ENCODE data around the gene FLRT1. TPM values are rescaled to one million over a fixed set of nuclear protein-coding genes. Genes with fewer than 3 reads are reported as not detected.

The FLRT1 gene
- total RNA-seq, 1 donor: under 0.01 TPM

DNA sequence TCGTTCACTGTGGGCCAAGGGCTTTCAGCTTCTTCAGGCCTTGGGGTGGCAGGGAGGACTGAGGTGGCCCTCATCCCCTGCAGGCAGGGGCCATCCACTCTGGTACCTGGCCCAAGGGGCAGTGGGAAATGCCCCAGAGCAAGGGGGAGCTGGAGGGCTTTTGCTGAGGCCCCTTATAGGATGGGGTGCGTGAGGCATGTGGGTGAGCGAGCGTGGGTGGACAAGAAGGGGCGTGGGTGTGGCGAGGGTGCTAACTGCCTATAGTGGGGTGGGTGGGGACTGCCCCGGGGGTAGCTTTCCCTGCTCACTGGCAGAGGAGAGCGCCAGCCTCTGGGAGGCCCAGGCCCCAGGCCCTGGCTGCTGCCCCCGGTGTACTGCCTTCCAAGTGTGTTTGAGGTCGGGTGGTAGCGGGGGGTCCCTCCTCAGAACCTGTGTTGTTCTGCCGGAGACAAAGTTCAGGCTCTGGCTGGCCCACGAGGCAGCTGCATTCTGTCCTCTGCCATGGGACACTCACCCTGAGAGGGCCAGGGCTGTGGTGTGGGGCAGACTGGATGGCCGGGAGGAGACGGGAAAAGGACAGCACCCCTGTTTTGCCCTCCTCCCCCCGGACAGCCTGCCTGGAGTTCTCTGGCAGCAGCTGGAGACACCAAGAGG, 3.4 kb downstream of the FLRT1 start:
- no peaks in the 10 kb centered on the region for H3K36me3 ChIP-seq (ENCODE audit: insufficient read depth, low read length)
- no peak overlapping the region for H2AFZ ChIP-seq (ENCODE audit: low read length)
- peaks cover 25% of the 10 kb centered on the region for H4K20me1 ChIP-seq (ENCODE audit: insufficient read depth, low read length)
- H3K27ac ChIP-seq (ENCODE audit: low read depth, low read length): no peak overlapping the region
- TF ChIP-seq, protein P1, sequence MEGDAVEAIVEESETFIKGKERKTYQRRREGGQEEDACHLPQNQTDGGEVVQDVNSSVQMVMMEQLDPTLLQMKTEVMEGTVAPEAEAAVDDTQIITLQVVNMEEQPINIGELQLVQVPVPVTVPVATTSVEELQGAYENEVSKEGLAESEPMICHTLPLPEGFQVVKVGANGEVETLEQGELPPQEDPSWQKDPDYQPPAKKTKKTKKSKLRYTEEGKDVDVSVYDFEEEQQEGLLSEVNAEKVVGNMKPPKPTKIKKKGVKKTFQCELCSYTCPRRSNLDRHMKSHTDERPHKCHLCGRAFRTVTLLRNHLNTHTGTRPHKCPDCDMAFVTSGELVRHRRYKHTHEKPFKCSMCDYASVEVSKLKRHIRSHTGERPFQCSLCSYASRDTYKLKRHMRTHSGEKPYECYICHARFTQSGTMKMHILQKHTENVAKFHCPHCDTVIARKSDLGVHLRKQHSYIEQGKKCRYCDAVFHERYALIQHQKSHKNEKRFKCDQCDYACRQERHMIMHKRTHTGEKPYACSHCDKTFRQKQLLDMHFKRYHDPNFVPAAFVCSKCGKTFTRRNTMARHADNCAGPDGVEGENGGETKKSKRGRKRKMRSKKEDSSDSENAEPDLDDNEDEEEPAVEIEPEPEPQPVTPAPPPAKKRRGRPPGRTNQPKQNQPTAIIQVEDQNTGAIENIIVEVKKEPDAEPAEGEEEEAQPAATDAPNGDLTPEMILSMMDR (IDR thresholded peaks at IDR 0.05; ENCODE audit: extremely low read depth, low read depth, low read length): no peak
- no peaks in the 10 kb centered on the region for H3K79me2 ChIP-seq (ENCODE audit: insufficient read depth, low read length)
- no peaks in the 10 kb centered on the region for H3K4me1 ChIP-seq (ENCODE audit: insufficient read depth, low read length)
- H3K9me3 ChIP-seq (ENCODE audit: low read depth, low read length): no peaks in the 10 kb centered on the region
- H3K4me3 ChIP-seq (ENCODE audit: insufficient read depth, low read length): no peak overlapping the region
- no peak for DNase-seq (ENCODE audit: insufficient read length, low spot score, missing footprints)
- H3K27me3 ChIP-seq (ENCODE audit: insufficient read depth, low read length): peaks cover 17% of the 10 kb centered on the region
- H3K4me2 ChIP-seq (ENCODE audit: insufficient read depth, low read length): no peak overlapping the region

DNA sequence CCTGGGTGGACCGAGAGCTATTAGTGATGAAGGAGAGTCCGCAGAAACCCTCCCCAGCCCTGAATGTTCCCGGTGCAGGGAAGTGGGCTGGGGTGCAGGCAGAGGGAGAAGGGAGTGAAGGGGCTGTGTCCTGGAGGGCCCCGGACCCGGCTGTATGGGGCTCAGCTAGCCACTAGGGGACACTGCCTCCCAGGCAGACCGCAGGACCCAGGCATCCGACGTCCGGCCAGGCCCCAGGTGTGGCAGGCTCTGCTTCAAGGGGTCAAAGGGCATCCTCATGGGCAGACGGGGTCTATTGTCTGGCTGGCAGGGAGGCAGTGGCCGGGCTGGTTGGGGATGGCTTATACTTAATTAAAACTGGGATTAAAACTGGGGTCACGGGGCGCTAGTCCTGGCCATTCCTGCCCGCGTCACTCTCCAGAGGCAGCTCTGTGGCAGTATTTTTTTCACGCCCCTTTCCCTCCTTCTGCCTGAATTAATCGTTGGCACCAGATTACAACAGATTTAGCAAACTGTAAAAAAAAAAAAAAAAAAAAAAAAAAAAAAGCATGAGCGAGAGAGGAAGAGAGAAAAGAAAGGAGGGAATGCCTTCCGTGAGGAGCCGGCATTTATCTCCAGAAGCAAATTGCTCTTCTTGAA, 5.1 kb downstream of the FLRT1 start:
- no peak overlapping the region for H2AFZ ChIP-seq (ENCODE audit: low read length)
- no peaks in the 10 kb centered on the region for H3K79me2 ChIP-seq (ENCODE audit: insufficient read depth, low read length)
- peaks cover 5% of the 10 kb centered on the region for H3K27me3 ChIP-seq (ENCODE audit: insufficient read depth, low read length)
- H3K4me3 ChIP-seq (ENCODE audit: insufficient read depth, low read length): no peak overlapping the region
- no peaks in the 10 kb centered on the region for H3K36me3 ChIP-seq (ENCODE audit: insufficient read depth, low read length)
- no peaks in the 10 kb centered on the region for H3K4me1 ChIP-seq (ENCODE audit: insufficient read depth, low read length)
- TF ChIP-seq, protein P1 (IDR thresholded peaks at IDR 0.05; ENCODE audit: extremely low read depth, low read depth, low read length): peak; percentile 28
- H3K9me3 ChIP-seq (ENCODE audit: low read depth, low read length): no peaks in the 10 kb centered on the region
- H4K20me1 ChIP-seq (ENCODE audit: insufficient read depth, low read length): peaks cover 15% of the 10 kb centered on the region
- DNase-seq (ENCODE audit: insufficient read length, low spot score, missing footprints): peak; percentile 93
- H3K4me2 ChIP-seq (ENCODE audit: insufficient read depth, low read length): no peak overlapping the region
- H3K27ac ChIP-seq (ENCODE audit: low read depth, low read length): no peak overlapping the region

DNA sequence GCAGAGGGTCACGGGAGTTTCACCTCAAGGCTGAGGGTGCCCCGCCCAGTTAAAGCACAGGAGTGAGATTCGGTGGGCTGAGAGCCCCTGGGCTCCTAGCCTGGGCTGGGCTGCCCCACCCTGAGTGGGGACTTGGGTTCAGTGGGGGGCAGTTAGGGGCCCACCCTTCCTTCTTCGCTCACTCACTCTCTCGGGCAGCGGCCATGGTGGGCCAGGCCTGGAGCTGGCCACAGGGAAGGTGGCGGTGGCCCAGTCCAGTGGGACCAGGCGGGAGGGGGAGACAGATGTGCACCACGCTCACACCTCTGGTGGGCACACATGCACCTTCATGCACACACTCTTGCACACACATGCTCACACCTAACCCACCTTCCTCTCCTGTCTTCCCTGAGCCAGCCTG, 6.1 kb downstream of the FLRT1 start:
- Histone ChIP-seq H3K27me3 (ENCODE audit: insufficient read depth, low read length) (peaks cover 2% of the 10 kb centered on the region), H3K4me3 (ENCODE audit: insufficient read depth, low read length) (no peak overlapping the region), H3K9me3 (ENCODE audit: low read depth, low read length) (no peaks in the 10 kb centered on the region), H3K4me2 (ENCODE audit: insufficient read depth, low read length) (no peak overlapping the region), H3K36me3 (ENCODE audit: insufficient read depth, low read length) (no peaks in the 10 kb centered on the region), H4K20me1 (ENCODE audit: insufficient read depth, low read length) (peaks cover 15% of the 10 kb centered on the region), H3K27ac (ENCODE audit: low read depth, low read length) (no peak overlapping the region), H2AFZ (ENCODE audit: low read length) (no peak overlapping the region), H3K4me1 (ENCODE audit: insufficient read depth, low read length) (no peaks in the 10 kb centered on the region), H3K79me2 (ENCODE audit: insufficient read depth, low read length) (no peaks in the 10 kb centered on the region)
- no peak for DNase-seq (ENCODE audit: insufficient read length, low spot score, missing footprints)
- TF ChIP-seq, protein P1 (IDR thresholded peaks at IDR 0.05; ENCODE audit: extremely low read depth, low read depth, low read length): no peak

DNA sequence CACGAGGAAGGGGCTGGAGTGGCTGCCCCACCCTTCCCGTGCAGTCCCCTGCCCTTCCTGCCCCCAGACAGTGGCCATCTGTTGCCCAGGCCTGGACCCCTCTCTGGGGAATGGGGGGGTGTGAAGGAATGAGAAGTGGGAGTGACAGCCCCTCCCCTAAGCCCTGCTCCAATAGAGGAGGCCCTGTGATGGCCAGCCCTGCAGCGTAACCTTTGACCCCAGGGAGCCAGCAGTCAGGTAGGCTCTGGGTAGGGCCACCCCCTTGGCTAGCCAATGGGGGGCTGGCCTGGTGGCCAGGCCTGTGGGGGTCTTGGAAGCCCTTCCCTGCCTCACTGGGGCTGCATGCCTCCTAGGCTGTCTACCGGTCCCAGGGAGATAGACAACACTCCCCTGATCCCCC, 6.6 kb downstream of the FLRT1 start:
- Histone ChIP-seq H3K9me3 (ENCODE audit: low read depth, low read length) (no peaks in the 10 kb centered on the region), H3K27me3 (ENCODE audit: insufficient read depth, low read length) (no peaks in the 10 kb centered on the region), H3K4me1 (ENCODE audit: insufficient read depth, low read length) (no peaks in the 10 kb centered on the region), H3K4me2 (ENCODE audit: insufficient read depth, low read length) (no peak overlapping the region), H3K79me2 (ENCODE audit: insufficient read depth, low read length) (no peaks in the 10 kb centered on the region), H3K4me3 (ENCODE audit: insufficient read depth, low read length) (no peak overlapping the region), H2AFZ (ENCODE audit: low read length) (no peak overlapping the region), H3K36me3 (ENCODE audit: insufficient read depth, low read length) (no peaks in the 10 kb centered on the region), H3K27ac (ENCODE audit: low read depth, low read length) (no peak overlapping the region), H4K20me1 (ENCODE audit: insufficient read depth, low read length) (peaks cover 15% of the 10 kb centered on the region)
- no peak for DNase-seq (ENCODE audit: insufficient read length, low spot score, missing footprints)
- TF ChIP-seq, protein P1 (IDR thresholded peaks at IDR 0.05; ENCODE audit: extremely low read depth, low read depth, low read length): no peak
